ENCODE results near the gene SBF1. TPM values are rescaled to one million over a fixed set of nuclear protein-coding genes. Genes with fewer than 3 reads are reported as not detected.

The SBF1 gene
- total and polyA plus RNA-seq, 4 donors: 30.1 to 76.9 (median 34.2) TPM

DNA sequence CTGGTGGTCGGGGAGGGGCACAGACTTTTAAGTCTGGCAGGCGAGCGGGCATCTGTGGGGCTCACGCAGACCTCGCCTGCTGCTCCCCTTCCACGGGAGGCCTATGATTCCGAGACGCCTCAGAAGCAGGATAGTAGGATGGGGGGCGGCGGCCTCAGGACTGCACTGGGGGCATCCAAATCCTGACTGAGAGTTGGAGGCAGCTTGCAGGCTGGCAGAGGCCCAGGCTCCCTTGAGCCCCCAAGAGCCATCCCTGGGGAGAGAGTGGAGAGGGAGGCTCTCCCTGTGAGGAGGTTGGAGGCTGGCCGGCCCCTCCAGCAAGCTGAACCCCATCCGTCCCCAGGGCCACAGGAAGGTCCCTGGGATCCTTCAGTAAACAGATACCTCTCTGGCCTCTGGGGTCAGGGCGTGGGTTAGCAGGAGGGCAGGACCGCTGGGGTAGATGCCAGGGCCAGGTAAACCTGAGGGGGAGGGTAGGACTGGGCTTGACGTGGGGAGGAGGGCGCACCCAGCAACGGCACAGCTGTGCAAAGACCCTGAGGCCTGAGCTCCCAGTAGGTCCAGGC lies 33.3 kb downstream of the SBF1 start:
- H3K27me3 ChIP-seq (ENCODE audit: control insufficient read depth in 3 of 3, insufficient read depth in 3 of 3, low read length in 2 of 3): no peaks in the 10 kb centered on the region
- no peak overlapping the region for H3K9ac ChIP-seq (ENCODE audit: insufficient read depth in 1 of 2, low read length in 2 of 2)
- H3K9me3 ChIP-seq (ENCODE audit: control insufficient read depth in 4 of 4, insufficient read depth in 3 of 4, low read length in 3 of 4): no peaks in the 10 kb centered on the region
- ATAC-seq (ENCODE audit: insufficient read depth, low FRiP score) (no peak), DNase-seq (no peak)
- 92 to 94% methylated on average over 15 to 17 of the region's 17 CpGs for WGBS, 2 donors
- TF ChIP-seq, protein P1, sequence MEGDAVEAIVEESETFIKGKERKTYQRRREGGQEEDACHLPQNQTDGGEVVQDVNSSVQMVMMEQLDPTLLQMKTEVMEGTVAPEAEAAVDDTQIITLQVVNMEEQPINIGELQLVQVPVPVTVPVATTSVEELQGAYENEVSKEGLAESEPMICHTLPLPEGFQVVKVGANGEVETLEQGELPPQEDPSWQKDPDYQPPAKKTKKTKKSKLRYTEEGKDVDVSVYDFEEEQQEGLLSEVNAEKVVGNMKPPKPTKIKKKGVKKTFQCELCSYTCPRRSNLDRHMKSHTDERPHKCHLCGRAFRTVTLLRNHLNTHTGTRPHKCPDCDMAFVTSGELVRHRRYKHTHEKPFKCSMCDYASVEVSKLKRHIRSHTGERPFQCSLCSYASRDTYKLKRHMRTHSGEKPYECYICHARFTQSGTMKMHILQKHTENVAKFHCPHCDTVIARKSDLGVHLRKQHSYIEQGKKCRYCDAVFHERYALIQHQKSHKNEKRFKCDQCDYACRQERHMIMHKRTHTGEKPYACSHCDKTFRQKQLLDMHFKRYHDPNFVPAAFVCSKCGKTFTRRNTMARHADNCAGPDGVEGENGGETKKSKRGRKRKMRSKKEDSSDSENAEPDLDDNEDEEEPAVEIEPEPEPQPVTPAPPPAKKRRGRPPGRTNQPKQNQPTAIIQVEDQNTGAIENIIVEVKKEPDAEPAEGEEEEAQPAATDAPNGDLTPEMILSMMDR (IDR thresholded peaks at IDR 0.05; ENCODE audit: control extremely low read depth, extremely low read depth): no peak
- no peak overlapping the region for H3K27ac ChIP-seq (ENCODE audit: low read depth in 1 of 2, low read length in 1 of 2)
- H3K4me3 ChIP-seq: no peak overlapping the region
- peaks cover 0 to 78% (median 17%) of the 10 kb centered on the region in 4 donors for H3K36me3 ChIP-seq (ENCODE audit: control insufficient read depth in 4 of 4, insufficient read depth in 4 of 4, low read length in 4 of 4)
- peaks cover 0 to 13% (median 3%) of the 10 kb centered on the region in 5 donors for H3K4me1 ChIP-seq (ENCODE audit: control insufficient read depth in 5 of 5, insufficient read depth in 5 of 5, low read length in 5 of 5)

DNA sequence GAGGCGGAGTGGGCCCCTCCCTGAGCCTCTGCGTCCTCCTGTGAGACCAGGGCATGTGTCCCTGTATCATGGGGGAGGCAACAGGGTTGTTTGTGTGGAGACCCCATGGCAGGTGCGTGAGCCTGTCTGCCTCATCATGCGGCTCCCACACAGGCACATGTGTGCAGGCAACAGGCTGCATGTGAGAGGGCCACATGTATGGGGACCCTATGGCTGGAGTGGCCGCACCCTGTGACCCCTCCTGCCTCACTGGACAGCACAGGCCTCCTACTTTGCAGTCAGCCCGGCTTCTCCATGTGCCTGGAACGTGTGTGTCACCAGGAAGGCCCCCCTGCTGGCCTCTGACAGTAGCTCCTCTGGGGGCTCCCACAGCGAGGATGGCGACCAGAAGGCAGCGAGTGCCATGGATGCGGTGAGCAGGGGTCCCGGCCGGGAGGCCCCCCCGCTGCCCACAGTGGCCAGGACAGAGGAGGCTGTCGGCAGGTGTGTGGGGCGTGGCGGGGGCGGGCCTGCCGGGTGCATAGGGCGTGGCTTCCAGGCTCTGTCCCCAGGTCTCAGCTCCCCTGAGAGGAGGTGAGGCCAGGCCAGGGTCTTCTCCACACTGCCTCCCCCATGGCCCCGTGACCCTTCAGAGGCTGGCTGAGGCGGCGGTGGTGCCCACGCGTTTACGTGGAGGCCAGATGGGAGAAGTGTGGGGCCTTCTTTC lies 34.1 kb downstream of the SBF1 start:
- H3K36me3 ChIP-seq (ENCODE audit: control insufficient read depth in 4 of 4, insufficient read depth in 4 of 4, low read length in 4 of 4): peaks cover 0 to 78% (median 20%) of the 10 kb centered on the region in 4 donors
- WGBS, 2 donors: 92 to 94% methylated on average over 25 to 26 of the region's 26 CpGs
- TF ChIP-seq, protein P1 (IDR thresholded peaks at IDR 0.05; ENCODE audit: control extremely low read depth, extremely low read depth): no peak
- no peaks in the 10 kb centered on the region for H3K9me3 ChIP-seq (ENCODE audit: control insufficient read depth in 4 of 4, insufficient read depth in 3 of 4, low read length in 3 of 4)
- H3K9ac ChIP-seq (ENCODE audit: insufficient read depth in 1 of 2, low read length in 2 of 2): no peak overlapping the region
- H3K27ac ChIP-seq (ENCODE audit: low read depth in 1 of 2, low read length in 1 of 2): no peak overlapping the region
- DNase-seq: no peak
- H3K27me3 ChIP-seq (ENCODE audit: control insufficient read depth in 3 of 3, insufficient read depth in 3 of 3, low read length in 2 of 3): no peaks in the 10 kb centered on the region
- peaks cover 0 to 9% (median 3%) of the 10 kb centered on the region in 5 donors for H3K4me1 ChIP-seq (ENCODE audit: control insufficient read depth in 5 of 5, insufficient read depth in 5 of 5, low read length in 5 of 5)
- H3K4me3 ChIP-seq: no peak overlapping the region
- no peak for ATAC-seq (ENCODE audit: insufficient read depth, low FRiP score)

DNA sequence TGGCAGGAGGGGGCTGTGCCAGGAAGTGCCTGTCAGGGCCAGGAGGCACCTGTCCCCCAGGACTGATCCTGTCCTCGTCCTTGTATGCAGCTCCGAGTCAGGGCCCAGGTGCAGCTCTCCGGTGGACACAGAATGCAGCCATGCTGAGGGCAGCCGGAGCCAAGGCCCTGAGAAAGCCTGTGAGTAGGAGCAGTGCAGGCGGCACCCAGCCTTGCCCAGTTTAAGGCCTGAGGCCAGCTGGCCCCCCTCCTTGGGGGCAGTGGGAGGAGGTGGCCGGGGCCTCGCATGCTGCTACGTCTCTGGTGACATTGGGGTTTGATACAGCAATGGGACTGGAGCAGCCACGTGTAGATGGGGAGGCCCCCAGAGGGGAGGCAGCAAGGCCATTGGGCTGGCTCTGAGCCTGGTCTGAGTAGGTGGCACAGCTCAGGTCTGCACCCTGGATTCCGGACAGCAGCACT lies 34.9 kb downstream of the SBF1 start:
- Histone ChIP-seq H3K4me3 (no peak overlapping the region), H3K4me1 (ENCODE audit: control insufficient read depth in 5 of 5, insufficient read depth in 5 of 5, low read length in 5 of 5) (peaks cover 0 to 5% (median 3%) of the 10 kb centered on the region in 5 donors), H3K36me3 (ENCODE audit: control insufficient read depth in 4 of 4, insufficient read depth in 4 of 4, low read length in 4 of 4) (peaks cover 0 to 81% (median 24%) of the 10 kb centered on the region in 4 donors), H3K9me3 (ENCODE audit: control insufficient read depth in 4 of 4, insufficient read depth in 3 of 4, low read length in 3 of 4) (no peaks in the 10 kb centered on the region), H3K27ac (ENCODE audit: low read depth in 1 of 2, low read length in 1 of 2) (no peak overlapping the region), H3K27me3 (ENCODE audit: control insufficient read depth in 3 of 3, insufficient read depth in 3 of 3, low read length in 2 of 3) (no peaks in the 10 kb centered on the region), H3K9ac (ENCODE audit: insufficient read depth in 1 of 2, low read length in 2 of 2) (no peak overlapping the region)
- 89 to 90% methylated on average over 10 of the region's 10 CpGs for WGBS, 2 donors
- no peak for DNase-seq
- no peak for ATAC-seq (ENCODE audit: insufficient read depth, low FRiP score)
- TF ChIP-seq, protein P1 (IDR thresholded peaks at IDR 0.05; ENCODE audit: control extremely low read depth, extremely low read depth): no peak
